Endothelial cell of umbilical vein (primary cell): Measurements from ENCODE around the gene KCNH5. TPM values are rescaled to one million over a fixed set of nuclear protein-coding genes. Genes with fewer than 3 reads are reported as not detected.

Experiments used
- BruUV-seq: library from RNA; stranded (reverse); fragments of 400-500 nt; replicated peaks from 2 replicates; lab custom pipeline; 2021; lab: Mats Ljungman, UMichigan
- CTCF ChIA-PET: fragments of 300-600, 350-600 bp; sonication (Branson Sonifier 250); formaldehyde crosslinking; loops from one replicate; lab custom pipeline; 2021; ENCODE audit warnings: antibody characterized with exemption, inconsistent platforms; lab: Charles Lee
- POLR2A ChIA-PET: fragments of 300-600, 350-600 bp; sonication (Branson Sonifier 250); formaldehyde crosslinking; loops from one replicate; lab custom pipeline; 2021; ENCODE audit warnings: antibody characterized with exemption, inconsistent platforms; lab: Charles Lee
- DNase-seq: peaks from one replicate; pipeline ENCODE4 v3.0.0-alpha.2; 2011; ENCODE audit warnings: low read depth, low spot score
- FAIRE-seq: peaks from 2 replicates; lab custom pipeline; 2011; peaks lifted over from hg19 to GRCh38; lab: Jason Lieb, UNC
- H2AFZ ChIP-seq: 2 replicates; pipeline ENCODE4 v1.6.0; 2012; ENCODE audit warnings: low read depth, low read length, control low read depth, inconsistent platforms
- H3K27ac ChIP-seq: 2 replicates; pipeline ENCODE4 v1.5.1; 2011; ENCODE audit warnings: low read depth, mild to moderate bottlenecking, control low read depth, low read length, moderate library complexity; ENCODE audit not compliant: insufficient read depth
- H3K27me3 ChIP-seq, 2 experiments: 2 replicates each; pipeline versions ENCODE4 v1.6.0 to v1.6.1; 2011; ENCODE audit warnings: low read length in 2 of 2, mixed read lengths in 1 of 2; ENCODE audit not compliant: control insufficient read depth in 2 of 2, insufficient read depth in 2 of 2
- H3K36me3 ChIP-seq, 2 experiments: 2 replicates in 1 of 2; 3 replicates in 1 of 2; pipeline ENCODE4 v1.5.1; 2011; ENCODE audit warnings: low read length in 2 of 2, mild to moderate bottlenecking in 1 of 2, moderate library complexity in 1 of 2; ENCODE audit not compliant: control insufficient read depth in 2 of 2, insufficient read depth in 2 of 2; ENCODE audit errors: extremely low read depth in 1 of 2
- H3K4me1 ChIP-seq: 3 replicates; pipeline ENCODE4 v1.5.1; 2011; ENCODE audit warnings: mild to moderate bottlenecking, low read length; ENCODE audit not compliant: control insufficient read depth, insufficient read depth; ENCODE audit errors: extremely low read depth
- H3K4me2 ChIP-seq: 2 replicates; pipeline ENCODE4 v1.6.1; 2011; ENCODE audit warnings: low read length, control low read depth, mixed read lengths; ENCODE audit not compliant: insufficient read depth
- H3K4me3 ChIP-seq, 3 experiments: fragments of 200-600 bp in 1 of 3; sonication (generic), shearing (Covaris generic) in 1 of 3; replicated peaks in 1 of 3; 2 replicates each; pipeline ENCODE4 v1.5.1; 2011 to 2016; ENCODE audit warnings: control low read depth in 3 of 3, low read length in 3 of 3, mild to moderate bottlenecking in 2 of 3, inconsistent platforms in 1 of 3, low read depth in 1 of 3, moderate library complexity in 1 of 3; ENCODE audit not compliant: insufficient read depth in 1 of 3
- H3K79me2 ChIP-seq: 2 replicates; pipeline ENCODE4 v1.6.0; 2012; ENCODE audit warnings: low read length, inconsistent platforms; ENCODE audit not compliant: control insufficient read depth, insufficient read depth
- H3K9ac ChIP-seq: replicated peaks from 2 replicates; pipeline ENCODE3; 2011; ENCODE audit warnings: low read length, control low read depth; ENCODE audit not compliant: insufficient read depth; ENCODE audit errors: extremely low read depth
- H3K9me1 ChIP-seq: replicated peaks from 3 replicates; pipeline ENCODE4 v1.6.0; 2011; ENCODE audit warnings: mild to moderate bottlenecking, low read length; ENCODE audit not compliant: control insufficient read depth, insufficient read depth; ENCODE audit errors: extremely low read depth
- H3K9me3 ChIP-seq: replicated peaks from 2 replicates; pipeline ENCODE4 v1.5.1; 2012; ENCODE audit warnings: low read length, inconsistent platforms; ENCODE audit not compliant: control insufficient read depth, insufficient read depth
- H4K20me1 ChIP-seq: replicated peaks from 2 replicates; pipeline ENCODE3; 2011; ENCODE audit warnings: mild to moderate bottlenecking, low read length; ENCODE audit not compliant: control insufficient read depth, insufficient read depth; ENCODE audit errors: extremely low read depth
- CTCF ChIP-seq, 2 donors: IDR thresholded peaks; 1 replicate in 1 of 2; 2 replicates in 1 of 2; pipeline ENCODE4 v1.5.1; 2011; ENCODE audit warnings: low read length in 2 of 2, mild to moderate bottlenecking in 2 of 2, moderate library complexity in 2 of 2, control low read depth in 1 of 2, inconsistent platforms in 1 of 2, low read depth in 1 of 2; ENCODE audit not compliant: insufficient read depth in 1 of 2; ENCODE audit errors: extremely low read depth in 1 of 2
- EZH2 ChIP-seq: IDR thresholded peaks from 2 replicates; pipeline ENCODE4 v1.6.1; 2012; ENCODE audit warnings: borderline replicate concordance, low read depth, mild to moderate bottlenecking, moderate library complexity, low read length, inconsistent platforms; ENCODE audit not compliant: severe bottlenecking
- FOS ChIP-seq: IDR thresholded peaks from 2 replicates; pipeline ENCODE4 v1.6.1; 2011; ENCODE audit warnings: mild to moderate bottlenecking, low read length, moderate library complexity, borderline replicate concordance; ENCODE audit not compliant: insufficient read depth
- GATA2 ChIP-seq: IDR thresholded peaks from 2 replicates; pipeline ENCODE4 v1.7.0; 2011; ENCODE audit warnings: low read depth, mild to moderate bottlenecking, moderate library complexity, mixed read lengths, low read length; ENCODE audit not compliant: insufficient read length, insufficient read depth
- JUN ChIP-seq: IDR thresholded peaks from 2 replicates; pipeline ENCODE4 v1.6.1; 2011; ENCODE audit warnings: borderline replicate concordance, low read depth; ENCODE audit not compliant: insufficient read length, insufficient read depth
- MAX ChIP-seq: IDR thresholded peaks from 2 replicates; pipeline ENCODE4 v1.6.1; 2011; ENCODE audit not compliant: insufficient read depth, insufficient read length
- MYC ChIP-seq: IDR thresholded peaks from one replicate; pipeline ENCODE4 v1.6.1; 2011; ENCODE audit warnings: mild to moderate bottlenecking, low read depth, low read length
- POLR2A ChIP-seq: IDR thresholded peaks from 2 replicates; pipeline ENCODE4 v1.6.1; 2012; ENCODE audit warnings: low read depth, mild to moderate bottlenecking, control low read depth, low read length
- POLR2AphosphoS5 ChIP-seq: IDR thresholded peaks from 2 replicates; pipeline ENCODE4 v1.6.1; 2012; ENCODE audit warnings: low read depth, mild to moderate bottlenecking, control low read depth, low read length, moderate library complexity; ENCODE audit not compliant: insufficient read depth
- dilution Hi-C: fragments of 300-500 bp; cut with MboI; formaldehyde crosslinking; loops from one replicate; pipeline ENCODE4 v1.15.0; 2019; ENCODE audit warnings: low sequenced_read_pairs; ENCODE audit not compliant: extremely low pct_ligation_motif_present
- intact Hi-C: fragments of 100-400 bp; cut with micrococcal nuclease; formaldehyde crosslinking; loops from one replicate; pipeline ENCODE4 v1.10.0; 2022
- polyA plus RNA-seq, 4 experiments: library from polyadenylated mRNA; depleted of rRNA in 3 of 4; stranded (reverse) in 3 of 4; unstranded in 1 of 4; fragments of >200 nt; gene quantifications; 2 replicates each; pipeline versions ENCODE4 v1.2.1 to v1.2.3, GENCODE V29; 2011 to 2012; ENCODE audit warnings: missing spikeins in 1 of 4
- total RNA-seq: library from RNA; stranded (reverse); gene quantifications from 2 replicates; pipeline ENCODE4 v1.2.3, GENCODE V29; 2021

Gene KCNH5
- total and polyA plus RNA-seq, 2 donors (not counting 3 experiments of a cell fraction or from before 2014, with no cell fraction given), result not detected

- no TSS peak for BruUV-seq
- FAIRE-seq, result no peak
- TF ChIP-seq FOS (no peak), MYC (no peak), POLR2AphosphoS5 (no peak), CTCF (IDR thresholded peaks at IDR 0.05; ENCODE audit: extremely low read depth in 1 of 2, insufficient read depth in 1 of 2, low read depth in 1 of 2, low read length in 2 of 2) (no peak), JUN (no peak), GATA2 (no peak), EZH2 (no peak), POLR2A (no peak), MAX (no peak)
- ChIA-PET POLR2A (no interaction called here), CTCF (no interaction called here)
- intact Hi-C loops (no loop called here), dilution Hi-C loops (no loop called here)
- Histone ChIP-seq H3K79me2 (no peaks in the 10 kb centered on the region), H3K4me3 (no peak overlapping the region), H3K9me1 (no peaks in the 10 kb centered on the region), H3K9ac (no peak overlapping the region), H3K4me1 (no peaks in the 10 kb centered on the region), H2AFZ (no peak overlapping the region), H4K20me1 (no peaks in the 10 kb centered on the region), H3K27ac (no peak overlapping the region), H3K27me3 (no peaks in the 10 kb centered on the region), H3K36me3 (no peaks in the 10 kb centered on the region), H3K4me2 (no peak overlapping the region), H3K9me3 (no peaks in the 10 kb centered on the region)
- DNase-seq, result no peak
Measured at GRCh38 chr14:62768753-62769152, 276.5 kb downstream of the KCNH5 start.
